GM21360 (cell line): ENCODE data around the gene FAM114A1.
"Not testable (repeated sequence)": the region's sequence is repeated elsewhere in the genome, so short reads cannot be mapped to it uniquely, and the experiment has no call there.

Experiments
- ATAC-seq: cut with Tn5 transposase; IDR thresholded peaks from one replicate; pipeline ENCODE4 v1.9.1; 2021; ENCODE audit warnings: mild to moderate bottlenecking, moderate library complexity; ENCODE audit not compliant: unreplicated experiment

FAM114A1 gene

DNA sequence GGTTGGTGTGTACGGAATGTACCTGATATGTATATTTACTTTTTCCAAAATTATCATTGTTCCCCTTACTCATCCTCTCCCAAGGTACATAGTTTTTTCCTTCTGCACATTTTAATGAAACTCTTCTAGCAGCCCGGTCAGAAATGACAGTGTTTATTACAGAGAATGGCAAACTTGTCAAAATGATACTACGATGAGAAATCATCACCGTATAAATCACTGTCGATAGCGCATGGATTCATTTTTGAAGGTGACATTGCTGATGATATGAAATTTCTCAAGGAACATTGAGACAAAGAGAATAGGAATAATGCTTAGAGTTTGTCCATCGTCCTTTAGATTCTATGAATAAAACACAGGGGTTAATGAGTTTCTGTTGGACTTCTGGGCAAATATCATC, 30.6 kb downstream of the FAM114A1 start:
- no peak for ATAC-seq

- ATAC-seq = no peak
These were observed 34.6 kb downstream of the FAM114A1 start for GRCh38 chr4:38902221-38902620.

DNA sequence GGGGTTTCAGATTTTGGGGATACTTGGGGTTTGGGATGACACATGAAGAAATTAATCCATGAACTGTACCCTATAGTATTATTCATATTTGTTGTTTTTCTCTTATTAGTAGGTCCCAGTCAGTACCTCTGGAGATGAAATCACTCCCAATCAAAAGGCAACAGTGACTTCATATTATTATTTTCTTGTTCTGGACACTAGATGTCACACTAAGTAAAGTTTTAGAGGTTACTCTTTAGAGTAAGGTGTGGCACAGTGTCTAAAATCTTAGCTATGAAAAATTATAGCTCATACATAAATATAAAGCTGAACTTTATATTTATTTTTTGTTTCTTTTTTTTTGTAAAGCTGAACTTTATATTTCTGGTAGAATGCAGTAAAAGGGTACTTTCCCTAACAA, 35.1 kb downstream of the FAM114A1 start:
- ATAC-seq = no peak

DNA sequence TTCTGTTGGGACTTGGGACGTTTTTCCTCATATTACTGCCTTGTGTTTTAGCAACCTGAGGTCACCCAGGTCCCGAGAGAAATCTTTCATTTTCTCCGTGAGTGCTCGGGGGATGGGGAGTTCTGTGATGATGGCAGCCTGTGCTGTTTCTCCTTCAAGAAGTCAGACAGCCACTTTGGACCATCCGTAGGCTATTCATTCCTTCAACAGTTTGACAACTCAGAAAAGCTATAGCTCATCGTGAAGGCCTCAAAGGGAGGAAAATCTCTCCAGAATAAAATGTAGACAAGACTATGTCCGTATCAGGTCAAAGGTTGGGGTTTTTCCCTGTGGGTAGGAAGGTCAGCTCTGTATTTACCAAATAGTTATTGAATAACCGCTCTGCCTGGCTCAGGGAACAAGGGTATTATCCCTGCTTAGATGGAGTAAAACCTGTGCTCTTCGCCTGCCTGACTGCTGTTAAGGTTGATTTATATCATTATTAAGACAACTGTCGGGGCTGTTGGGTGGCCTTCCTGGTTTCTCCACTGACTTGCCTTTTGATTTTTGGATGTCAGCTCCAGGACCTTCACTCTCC, 36.6 kb downstream of the FAM114A1 start:
- ATAC-seq = no peak

GRCh38 chr4:38904682-38905081, 37.1 kb downstream of the FAM114A1 start:
- no peak for ATAC-seq

DNA sequence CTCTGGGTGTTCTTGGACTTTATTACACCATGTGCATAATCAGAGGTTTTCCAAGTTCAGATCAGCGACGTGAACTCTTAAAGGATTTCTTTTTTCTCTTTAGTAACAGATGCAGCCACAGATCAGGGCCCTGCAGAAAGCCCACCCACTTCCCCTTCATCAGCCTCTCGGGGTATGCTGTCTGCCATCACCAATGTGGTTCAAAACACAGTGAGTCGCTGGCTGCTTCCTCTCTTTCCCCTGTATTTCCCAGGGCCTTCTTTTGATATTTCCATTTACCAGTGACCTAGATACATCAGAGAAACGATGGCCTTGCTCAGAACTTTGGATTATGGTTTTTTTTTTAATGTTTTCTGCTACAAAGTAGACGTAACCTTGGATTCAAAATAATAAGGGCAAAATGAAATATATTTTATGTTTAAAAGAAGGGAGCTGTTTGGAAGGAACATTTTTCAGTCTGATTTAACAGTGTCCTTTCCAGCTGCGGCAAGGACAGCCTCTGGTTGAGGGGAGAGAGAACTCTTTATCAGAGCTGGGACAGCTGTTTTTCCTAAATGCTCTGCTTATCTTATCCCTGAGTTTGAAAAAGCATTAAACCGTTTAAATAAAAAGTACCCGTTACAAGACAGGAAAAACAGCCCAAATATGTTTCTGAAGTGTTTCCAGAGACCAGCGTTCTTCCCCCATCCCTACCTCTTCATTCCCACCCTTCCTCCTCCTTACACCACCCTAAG, 38.2 kb downstream of the FAM114A1 start:
- ATAC-seq = no peak

DNA sequence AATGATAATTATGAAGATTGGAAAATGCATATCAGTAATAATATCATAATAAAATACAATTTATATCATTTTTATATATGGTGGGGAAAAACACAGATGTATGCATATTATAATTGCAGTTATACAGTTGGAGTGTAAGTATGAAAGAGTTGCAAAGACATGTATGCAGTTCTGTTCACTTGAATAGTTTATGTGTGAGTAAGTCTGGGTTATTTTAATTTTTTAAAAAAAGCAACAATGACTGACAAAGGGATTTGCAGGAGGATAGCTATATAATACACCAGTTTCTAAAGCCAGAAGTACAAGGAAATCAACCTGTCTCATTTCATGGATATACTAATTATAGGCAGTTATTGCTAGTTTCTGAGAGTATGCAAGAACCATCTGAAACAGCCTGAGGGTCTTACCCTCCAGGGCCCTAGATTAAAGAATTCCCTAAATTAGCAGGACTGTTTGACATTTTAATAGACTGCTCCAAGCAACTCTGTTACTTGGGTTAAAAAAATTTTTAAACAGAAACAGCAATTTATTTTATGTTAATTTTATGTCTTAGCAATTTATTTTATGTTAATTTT, 40.2 kb downstream of the FAM114A1 start:
- no peak for ATAC-seq

DNA sequence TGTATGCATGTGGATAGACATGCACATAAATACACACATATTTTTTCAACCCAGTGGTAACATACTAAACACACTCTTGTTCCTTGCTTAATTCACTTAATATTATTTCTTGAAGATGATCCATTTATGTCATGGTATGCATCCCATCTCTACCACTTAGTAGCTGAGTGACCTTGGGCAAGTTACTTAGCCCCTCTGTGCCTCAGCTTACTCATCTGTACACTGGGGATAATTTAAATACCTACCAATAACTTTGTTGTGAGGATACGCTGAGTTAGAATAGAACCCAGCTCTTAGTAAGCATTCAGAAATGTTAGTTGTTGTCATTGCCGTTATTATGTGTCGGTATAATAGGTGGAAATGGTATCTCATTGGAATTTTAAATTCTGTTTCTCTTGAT, 41.4 kb downstream of the FAM114A1 start:
- ATAC-seq = no peak

GRCh38 chr4:38911257-38911656, 43.7 kb downstream of the FAM114A1 start:
- no peak for ATAC-seq

DNA sequence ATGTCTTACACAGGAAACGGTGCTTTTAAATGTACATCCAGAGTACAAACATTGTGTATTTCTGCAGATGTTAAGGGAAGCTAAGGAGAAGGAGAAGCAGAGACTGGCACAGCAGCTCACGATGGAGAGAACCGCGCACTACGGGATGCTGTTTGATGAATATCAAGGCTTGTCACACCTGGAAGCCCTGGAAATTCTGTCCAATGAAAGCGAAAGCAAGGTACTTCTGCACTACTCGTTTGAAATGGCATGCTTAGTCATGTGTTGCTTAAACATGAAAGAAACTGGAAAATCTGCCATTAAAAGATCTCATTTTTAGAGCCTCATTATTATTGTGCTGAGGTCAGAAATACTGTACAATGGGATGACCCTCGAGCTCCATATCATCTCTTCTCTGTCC, 47.2 kb downstream of the FAM114A1 start:
- ATAC-seq = no peak

- ATAC-seq = not testable (repeated sequence)
These were observed 48.7 kb downstream of the FAM114A1 start for GRCh38 chr4:38916267-38916666.

- no peak for ATAC-seq
These were observed 49.9 kb downstream of the FAM114A1 start for GRCh38 chr4:38917481-38918025.

DNA sequence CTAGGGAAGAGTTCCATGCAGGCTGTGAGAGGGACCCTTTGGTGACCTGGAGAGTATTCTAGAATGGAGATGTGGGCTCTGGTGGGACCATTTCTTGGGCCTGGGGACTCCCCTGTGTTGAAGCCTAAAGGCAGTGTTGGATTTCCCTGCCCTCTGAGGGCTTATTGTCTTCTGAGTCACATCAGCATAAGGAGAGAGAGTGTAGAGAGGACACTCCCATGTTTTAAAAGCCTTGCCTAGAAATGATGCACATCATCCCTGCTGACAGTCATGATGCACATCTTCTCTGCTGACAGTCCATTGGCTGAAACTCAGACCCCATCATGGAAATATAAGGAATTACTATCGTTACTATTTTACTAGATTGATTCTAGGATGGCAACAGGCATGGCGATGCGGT, 51.9 kb downstream of the FAM114A1 start:
- ATAC-seq = no peak

DNA sequence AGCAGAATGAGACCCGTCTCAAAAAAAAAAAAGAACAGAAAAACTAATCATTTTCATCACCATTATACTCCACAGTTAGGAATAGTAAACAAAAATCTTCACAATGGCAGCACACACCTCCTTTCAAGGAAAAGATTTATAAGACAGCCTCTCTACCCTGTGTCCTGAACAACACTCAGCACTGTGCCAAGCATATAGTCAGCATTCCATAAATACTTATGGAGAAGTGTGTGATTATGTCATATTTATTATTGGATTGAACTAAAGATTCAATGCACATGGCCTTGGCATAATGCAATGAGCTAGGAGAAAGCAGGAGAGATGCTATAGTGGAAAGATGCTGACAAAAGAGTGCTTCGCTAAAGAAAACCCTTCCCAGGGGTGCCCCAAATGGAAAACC, 52.6 kb downstream of the FAM114A1 start:
- no peak for ATAC-seq

DNA sequence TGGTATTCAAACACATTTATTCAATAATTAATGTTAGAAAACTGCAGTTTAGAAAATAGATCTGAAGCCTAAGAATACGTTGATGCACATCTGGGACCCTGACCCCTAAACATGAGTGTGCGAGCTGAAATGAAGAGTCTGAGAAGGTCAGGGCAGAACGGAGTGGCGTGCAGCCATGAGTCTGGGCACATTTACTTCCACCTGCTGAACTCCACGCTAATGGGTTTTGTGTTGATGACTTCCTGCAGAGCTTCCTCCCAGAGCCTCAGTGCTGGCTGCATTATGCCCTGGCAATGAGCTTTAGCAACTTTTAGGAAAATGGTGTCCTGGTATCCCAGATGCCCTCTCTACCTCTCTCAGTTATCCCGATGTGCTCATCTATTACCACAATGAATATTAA, 53.1 kb downstream of the FAM114A1 start:
- no peak for ATAC-seq

DNA sequence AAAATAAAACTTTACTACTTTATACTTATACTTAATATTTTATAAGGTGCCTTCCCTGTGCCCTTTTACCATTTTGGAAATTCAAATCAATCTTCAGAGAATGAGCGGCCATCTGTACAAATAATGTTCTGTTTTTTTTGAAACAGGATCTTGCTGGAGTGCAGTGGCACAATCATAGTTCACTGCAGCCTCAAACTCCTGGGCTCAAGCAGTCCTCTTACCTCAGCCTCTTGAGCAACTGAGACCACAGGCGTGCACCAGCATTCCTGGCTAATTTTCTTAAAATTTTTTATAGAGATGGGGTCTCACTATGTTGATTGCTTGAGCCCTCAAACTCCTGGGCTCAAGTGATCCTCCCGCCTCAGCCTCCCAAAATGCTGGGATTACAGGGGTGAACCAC, 53.5 kb downstream of the FAM114A1 start:
- ATAC-seq = no peak

DNA sequence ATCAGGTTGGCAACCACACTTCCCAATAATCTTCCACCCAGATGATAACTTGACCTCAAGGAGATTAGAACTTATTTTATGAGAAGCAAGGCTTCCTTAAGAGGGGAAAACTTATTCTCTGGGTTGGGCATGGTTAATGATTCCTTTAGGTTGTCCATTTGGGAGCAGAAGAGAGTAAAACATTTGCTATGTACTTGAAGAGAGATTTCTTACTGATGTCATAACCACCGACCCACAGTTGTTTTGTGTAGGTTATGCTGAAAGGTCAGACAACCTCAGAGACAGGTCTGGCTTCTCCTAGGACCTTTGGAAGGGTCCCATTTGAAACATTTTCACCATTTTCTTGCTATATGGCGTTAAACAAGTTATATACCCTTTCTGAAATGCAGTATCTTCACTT, 56.1 kb downstream of the FAM114A1 start:
- ATAC-seq = no peak

GRCh38 chr4:38924353-38924752, 56.7 kb downstream of the FAM114A1 start:
- no peak for ATAC-seq

DNA sequence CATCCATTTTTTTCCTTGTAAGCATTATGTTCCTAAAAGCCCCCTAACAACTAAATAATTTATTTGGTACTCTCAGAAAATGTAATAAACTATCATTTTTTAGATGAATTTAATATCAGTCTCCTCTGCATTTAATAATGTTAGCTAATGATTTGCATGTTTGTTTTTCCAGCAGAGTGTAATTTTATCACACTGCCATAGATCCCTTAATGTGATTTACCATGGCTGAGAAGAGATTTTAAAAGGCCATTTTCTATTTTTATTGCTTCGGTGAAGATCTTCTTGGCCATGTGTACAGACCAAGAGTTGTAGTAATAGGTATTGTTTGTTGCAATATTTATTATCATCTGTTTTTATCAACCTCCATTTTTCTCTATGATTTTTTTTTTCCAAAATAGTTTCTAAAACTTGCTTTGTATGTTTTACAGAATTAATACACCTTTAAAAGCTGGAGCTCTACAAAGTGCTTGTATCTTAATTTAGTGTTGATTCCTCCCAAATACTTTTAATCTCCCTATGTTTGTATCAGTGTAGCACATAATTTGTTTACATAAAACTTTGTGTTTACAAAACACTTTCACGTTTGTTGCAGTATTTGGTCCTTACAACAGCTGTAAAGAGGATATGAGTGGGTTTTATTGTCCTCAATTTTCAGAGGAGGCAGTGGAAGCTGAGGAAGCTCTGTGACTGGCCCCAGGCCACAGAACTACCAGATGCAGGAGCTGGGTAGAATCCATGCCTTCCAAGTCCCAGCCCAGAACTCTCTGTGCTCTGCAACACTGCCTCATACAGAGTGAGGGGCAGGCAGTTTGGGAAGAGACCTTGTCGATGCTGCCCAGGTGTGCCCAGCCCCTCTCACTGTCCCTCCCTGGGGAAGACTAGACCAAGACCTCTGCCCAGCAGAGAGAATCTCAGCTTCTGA, 58.1 kb downstream of the FAM114A1 start:
- no peak for ATAC-seq

- ATAC-seq = no peak
These were observed 59.3 kb downstream of the FAM114A1 start for GRCh38 chr4:38926896-38927295.

GRCh38 chr4:38928568-38928967, 61.0 kb downstream of the FAM114A1 start:
- ATAC-seq = no peak
